NCI-H1048 (cell line): ENCODE measurements around the gene PTGER1.

Experiments
- DNase-seq: peaks from one replicate; lab custom pipeline; 2025; lab: John Stamatoyannopoulos, UW

PTGER1 gene

DNA sequence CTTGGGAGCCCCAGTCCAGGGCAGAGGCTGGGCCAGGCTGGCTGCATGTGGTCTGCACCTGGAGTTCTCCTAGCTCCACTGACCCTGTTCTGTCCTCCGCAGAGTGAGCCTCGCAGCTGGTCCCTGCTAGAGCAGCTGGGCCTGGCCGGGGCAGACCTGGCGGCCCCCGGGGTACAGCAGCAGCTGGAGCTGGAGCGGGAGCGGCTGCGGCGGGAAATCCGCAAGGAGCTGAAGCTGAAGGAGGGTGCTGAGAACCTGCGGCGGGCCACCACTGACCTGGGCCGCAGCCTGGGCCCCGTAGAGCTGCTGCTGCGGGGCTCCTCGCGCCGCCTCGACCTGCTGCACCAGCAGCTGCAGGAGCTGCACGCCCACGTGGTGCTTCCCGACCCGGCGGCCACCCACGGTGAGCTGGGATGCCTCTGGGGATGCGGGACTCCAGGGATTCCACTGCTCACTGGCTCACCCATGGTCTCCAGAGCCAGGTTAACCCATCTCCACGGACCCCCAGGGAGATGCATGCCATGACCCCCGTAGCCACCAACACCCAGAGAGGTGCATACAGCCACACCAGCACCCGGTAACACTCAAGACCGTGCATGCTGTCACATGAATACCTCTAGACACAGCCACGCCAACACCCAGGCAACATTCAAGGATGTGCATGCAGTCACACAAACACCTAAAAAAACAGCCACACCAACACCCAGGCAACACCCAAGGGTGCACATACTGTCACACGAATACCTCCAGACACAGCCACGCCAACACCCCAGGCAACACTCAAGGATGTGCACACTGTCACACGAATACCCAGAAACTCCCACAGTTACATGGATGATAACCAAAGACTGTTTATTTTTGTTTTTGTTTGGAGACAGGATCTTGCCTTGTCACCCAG, 33.9 kb downstream of the PTGER1 start:
- DNase-seq: no peak

DNA sequence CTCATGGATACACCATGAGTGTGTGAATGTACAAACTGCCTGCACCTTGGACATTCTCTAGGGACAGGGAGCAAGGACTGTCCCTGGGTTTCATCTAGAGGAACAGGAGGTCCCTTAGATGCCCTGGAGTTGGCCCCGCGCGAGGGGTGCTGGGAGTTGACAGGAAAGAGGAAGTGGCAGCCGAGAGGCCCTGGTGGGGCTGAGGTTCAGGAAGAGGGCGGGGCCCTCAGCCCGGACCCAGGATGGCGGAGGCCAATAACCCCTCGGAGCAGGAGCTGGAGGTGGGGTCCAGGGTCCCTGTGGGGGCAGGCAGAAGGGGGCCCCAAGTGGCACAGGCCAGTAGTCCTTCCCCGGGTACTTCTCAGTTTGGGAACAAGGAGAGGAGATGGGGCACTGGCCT, 35.1 kb downstream of the PTGER1 start:
- DNase-seq: no peak

DNA sequence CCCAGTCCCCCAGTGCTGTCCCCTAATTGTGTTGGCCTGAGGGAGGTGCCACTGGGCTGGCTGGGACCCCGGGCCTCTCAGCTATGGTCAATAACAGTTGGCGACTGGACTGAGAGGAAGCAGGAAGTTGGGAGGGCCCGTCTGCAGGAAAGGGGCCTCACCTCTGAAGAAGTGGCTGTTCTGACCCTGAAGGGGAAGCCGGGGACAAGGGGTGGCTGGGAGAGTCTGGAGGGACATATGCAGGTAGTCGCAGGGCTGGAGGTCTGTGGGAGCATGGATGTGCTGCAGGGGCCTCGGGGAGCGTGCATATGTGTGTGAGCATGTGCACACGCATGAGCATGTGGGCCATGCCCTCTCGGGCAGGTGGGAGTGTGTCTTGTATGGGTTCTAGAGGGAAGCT, 36.1 kb downstream of the PTGER1 start:
- DNase-seq: no peak

DNA sequence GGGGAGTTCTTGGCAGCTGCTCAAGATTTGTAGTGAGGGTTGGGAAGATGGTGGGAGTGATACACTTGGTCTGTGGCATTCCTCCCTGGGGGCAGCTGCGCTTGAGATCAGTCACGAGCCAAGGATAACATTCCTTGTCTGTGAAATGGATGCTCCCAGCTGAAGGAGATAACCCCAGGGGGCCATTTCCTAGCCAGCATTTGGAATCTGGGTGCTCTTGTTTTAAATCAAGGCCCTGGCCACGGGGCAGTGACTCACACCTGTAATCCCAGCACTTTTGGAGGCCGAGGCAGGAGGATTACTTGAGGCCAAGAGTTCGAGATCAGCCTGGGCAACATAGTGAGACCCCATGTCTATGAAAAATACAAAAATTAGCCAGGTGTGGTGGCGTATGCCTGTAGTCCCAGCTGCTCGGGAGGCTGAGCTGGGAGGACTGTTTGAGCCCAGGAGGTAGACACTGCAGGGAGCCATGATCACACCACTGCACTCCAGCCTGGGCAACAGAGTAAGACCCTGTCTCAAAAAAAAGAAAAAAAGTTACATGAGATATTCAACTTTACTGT, 37.5 kb downstream of the PTGER1 start:
- no peak for DNase-seq

DNA sequence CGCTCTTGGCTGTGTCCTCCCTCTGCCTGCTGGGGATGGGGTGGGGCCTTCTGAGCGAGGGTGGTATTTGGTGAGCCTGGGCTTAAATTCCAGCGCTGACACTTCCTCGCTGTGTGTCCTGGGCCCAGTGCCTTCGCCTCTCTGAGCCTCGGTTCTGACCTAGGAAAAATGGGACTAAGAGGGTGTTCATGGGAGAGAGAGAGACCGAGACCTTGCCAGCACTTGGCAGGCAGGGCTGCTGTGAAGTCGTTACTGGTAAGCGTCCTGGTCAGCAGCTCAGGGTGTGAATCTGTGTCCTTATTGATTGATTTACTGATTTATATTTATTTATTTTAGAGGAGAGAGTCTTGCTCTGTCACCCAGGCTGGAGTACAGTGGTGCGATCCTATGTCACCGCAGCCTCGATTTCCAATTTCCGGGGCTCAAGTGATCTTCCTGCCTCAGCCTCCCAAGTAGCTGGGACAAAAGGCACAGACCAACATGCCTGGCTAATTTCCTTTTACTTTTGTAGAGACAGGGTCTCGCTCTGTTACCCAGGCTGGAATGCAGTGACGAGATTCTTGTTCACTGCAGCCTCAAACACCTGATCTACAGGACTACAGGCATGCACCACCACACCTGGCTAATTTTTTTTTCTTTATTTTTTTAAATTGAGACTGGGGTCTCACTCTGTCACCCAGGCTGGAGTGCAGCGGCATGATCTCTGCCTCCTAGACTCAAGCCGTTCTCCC, 39.7 kb downstream of the PTGER1 start:
- no peak for DNase-seq

DNA sequence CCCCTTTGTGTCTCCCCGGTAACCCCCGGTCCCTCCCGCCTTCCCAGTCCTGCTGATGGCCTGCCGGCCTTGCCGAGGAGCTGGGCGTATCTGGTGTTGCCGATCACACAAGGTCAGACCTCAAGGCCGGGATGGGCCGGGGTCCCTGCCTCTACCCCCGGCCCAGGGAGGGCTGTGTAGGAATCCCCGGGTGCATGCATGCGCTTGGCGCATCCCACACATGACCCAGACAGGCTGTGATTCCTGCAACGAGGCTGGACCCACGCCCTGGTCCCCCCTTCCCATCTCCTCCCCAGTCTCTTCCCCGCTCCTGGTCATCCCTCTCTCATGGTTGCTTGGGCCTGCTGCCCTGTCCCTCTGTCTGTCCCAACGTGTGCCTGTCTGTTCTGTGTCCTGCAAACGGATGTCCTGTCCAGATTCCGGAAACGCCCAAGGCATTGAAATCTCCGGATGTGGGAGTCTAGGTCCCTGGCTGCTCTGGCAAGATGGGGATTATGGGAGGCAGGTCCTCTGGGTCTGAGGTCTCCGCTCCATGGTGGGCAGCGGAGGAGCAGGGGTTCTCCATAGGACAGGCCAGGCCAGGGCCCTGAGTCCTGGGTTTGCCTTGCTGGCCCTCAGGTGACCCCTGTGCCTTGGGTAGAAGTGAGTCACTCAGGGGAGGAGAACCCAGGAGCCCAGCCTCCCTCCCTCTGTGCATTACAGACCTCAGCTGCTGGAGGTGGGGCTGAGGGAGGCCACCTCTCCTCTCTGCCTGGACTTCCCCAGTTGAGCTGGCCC, 40.4 kb downstream of the PTGER1 start:
- DNase-seq: no peak

DNA sequence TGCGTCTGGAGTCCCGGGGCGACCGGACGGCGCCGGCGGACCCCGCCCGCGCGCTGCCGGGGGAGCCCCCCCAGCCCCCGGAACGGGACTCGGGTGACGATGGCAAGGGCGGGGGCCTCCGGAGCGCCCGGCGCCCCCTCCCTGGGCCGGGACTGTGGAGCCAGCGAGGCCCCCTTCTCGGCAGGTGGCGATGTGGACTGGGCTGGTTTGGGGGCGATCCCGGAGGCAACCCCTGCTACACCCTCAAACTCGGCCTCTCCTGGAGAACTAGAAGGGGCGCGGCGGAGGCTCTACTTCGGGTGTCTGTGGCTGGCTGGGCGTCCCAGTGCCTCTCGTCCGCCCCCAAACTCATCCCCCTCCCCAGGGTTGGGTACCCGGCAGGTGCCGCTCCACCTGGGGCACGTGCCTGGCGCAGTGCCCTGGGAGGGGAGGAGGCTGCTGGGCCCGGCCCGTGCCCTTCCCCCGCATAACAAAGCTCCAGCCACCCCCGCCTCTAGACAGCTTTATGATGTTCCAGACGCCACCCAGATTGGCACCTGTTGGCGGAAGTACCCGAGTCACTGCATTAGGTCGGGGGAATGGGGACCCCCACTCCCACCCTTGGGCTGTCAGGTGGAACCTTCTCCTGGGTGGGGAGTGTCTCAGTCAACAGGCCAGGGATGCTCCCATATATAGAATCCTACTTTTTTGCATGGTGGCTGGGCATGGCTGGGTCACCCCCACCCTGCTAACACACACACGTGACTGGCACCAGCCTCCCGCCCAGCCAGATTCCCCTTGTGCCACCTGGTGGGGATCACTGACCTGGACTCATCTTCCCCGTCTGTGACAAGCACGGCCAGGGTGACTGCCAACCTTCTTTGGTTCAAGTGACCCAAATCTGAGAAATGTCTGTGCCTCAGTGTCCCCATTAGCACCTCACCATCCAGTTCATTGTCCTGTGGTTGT, 41.3 kb downstream of the PTGER1 start:
- DNase-seq: peak; percentile 26

DNA sequence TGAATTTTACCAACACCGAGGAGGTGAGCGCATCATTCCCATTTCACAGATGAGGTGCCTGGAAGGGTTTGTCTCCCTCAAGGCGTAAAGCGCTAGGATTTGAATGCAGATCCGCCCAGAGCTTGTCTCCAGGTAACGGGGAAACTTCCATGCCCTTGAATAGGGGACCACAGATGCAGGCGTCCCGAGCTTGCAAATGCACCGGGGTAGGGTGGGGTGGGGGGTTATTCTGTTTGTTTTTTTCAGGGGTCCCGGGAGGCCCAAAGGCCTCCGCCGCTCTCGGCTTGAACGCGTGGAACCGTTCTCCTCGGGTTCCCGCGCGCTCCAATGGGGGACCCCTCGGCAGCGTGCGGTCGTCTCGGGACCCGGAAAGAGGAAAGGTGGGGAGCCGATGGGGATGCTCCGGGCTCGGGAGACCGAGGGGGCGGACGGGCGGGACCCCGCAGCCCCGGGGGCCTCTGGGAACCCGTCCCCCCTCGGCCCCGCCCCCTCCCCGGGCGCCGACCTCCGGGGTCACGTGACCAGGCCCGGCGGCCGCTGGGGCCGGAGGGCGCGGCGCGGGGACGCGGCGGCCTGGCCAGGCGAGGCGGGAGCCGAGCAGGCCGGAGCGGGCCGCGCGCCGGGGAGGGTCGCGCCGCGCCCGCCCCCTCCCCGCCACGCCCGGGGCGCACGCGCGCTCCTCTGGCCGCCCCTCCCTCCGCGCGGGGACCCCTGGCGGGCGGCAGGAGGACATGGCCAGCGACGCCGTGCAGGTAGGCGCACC, 42.2 kb downstream of the PTGER1 start, which contains the start of gene PKN1:
TSS of gene PKN1 (plus strand) at position 516 of the 763 bp plus-strand sequence. CDS start at position 732, 216 bp downstream.
- peak; percentile 19 for DNase-seq

DNA sequence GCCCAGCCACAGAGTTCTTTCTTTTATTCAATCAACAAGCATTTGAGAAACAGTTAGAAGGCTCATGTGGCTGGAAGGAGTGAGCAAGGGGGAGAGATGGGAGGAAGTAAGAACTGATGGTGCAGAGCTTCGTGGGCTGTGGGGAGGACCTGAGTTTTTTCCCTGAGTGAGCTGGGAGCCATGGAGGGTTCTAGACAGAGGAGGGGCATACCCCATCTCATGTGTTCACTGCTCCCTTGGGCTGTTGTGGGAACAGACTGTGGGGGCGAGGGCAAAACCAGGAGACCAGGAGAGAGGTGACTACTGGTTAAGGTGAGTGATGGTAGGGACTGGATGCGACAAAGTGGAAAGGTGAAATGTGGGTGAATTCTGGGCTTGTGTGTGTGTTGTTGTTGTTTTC, 44.4 kb downstream of the PTGER1 start:
- DNase-seq: no peak

DNA sequence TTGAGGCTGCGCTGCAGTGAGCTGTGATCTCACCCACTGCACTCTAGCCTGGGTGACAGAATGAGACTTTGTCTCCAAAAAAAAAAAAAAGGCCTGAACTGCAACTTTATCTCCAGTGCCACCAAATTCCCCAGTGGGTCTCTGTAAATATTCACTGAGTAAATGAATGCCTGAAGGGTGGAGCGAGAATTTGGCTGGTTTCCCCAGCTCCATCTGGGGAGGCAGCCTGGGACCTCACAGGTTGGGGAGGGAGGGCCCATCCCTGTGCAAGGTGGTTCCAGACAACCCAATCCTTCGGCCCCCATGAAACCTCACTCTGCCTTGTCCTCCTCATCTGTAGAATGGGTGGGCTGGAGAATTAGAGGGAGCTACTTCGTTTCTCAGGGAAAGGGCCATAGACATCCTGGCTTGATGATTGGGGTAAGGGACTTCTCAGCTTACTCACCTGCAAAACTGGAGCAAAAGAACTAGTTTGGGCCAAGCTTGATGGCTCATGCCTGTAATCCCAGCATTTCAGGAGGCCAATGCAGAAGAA, 46.2 kb downstream of the PTGER1 start:
- DNase-seq: no peak

DNA sequence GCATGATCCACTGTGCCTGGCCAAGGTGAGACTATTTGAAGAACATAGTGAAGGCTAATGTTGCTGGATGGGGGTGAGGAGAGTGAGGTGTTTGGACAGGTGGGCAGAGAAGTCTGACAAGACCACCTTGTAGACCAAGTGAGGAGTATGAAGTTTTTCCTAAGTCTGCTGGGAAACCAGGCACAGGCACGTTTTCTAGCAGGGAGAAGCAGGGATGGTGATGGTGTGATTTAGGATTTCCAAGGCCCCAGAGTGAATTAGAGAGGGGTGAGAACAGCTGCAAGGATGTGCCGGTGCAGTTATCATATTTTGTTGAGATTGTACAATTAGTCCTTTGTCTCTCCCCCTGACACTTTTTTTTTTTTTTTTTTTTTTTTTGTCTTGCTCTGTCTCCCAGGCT, 47.7 kb downstream of the PTGER1 start:
- DNase-seq: no peak

DNA sequence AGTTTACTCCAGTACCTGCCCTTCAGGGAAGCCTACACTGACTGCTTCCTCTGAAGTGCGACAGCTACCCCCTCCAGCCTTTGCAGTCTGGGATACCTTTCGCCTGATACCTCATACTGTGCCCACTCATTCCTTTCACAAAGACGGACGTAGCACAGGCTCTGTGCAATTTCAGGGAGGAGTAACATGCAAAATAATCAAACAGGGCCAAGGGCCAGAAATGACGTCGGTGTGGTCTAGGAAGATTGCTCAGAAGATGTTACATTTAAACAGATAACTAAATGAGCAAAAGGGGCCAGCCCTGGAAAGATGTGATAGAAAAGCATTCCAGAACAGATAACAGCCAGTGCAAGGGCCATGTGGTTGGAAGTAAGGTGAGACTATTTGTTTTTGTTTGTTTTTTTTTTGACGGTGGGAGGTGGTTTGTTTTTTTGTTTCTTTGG, 49.4 kb downstream of the PTGER1 start:
- no peak for DNase-seq
